ENCODE data around the gene ABRAXAS1. TPM values are rescaled to one million over a fixed set of nuclear protein-coding genes. Genes with fewer than 3 reads are reported as not detected.

Gene ABRAXAS1
- total RNA-seq, 2 experiments from 2014 or later, result 9.7 to 10.5 TPM

DNA sequence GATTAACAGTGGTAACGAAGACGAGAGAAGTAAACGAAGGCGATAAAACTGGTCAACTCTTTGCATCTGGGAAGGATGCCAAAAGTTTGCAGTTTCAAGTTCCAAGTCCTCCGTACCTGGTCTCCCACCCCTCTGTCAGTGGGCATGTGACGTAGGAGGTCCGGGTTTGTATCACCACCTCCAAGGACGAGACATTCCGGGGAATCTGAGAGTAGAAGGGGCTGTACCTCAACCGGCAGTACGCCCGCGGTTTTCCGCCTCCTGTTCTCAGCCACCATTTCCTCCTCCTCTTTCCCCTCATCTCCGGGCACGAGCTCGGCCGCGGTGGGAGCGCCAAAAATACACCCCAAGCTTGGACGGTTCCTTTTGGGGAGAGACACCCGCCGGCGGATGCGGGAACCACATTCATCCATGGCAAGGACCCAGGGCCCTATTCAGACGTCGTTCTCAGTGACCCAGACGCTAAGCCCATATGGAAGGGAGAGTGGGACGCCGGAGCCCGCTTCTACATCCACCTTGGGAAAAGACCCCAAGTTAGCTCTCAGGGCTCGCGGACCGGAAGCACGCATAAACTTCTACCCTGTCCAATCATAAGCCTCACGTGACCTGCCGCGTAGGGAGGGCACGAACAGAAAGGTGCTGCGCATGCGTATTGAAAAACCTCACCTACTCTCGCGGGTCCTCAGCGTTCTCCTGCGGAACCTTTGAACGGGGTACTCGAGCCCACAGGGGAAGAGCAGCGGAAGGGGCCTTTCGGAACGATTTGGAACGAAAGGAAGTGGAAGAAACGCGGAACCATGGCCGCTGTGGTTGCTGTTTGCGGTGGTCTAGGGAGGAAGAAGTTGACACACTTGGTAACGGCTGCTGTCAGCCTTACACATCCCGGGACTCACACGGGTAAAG is 29.4 kb downstream of the ABRAXAS1 start, which contains the start of the genes HELQ and MRPS18C:
Gene HELQ, minus strand, starts transcription at position 543 of the 903 bp plus-strand sequence. Its CDS starts 130 bp downstream, at position 413.
Gene MRPS18C, plus strand, starts transcription at position 778 of the 903 bp plus-strand sequence. Its CDS starts 20 bp downstream, at position 798.
- POLR2A ChIA-PET, result interaction anchor here (0.5 to 1.2 kb wide), 5 partner anchors 24 to 642 kb away, joined by 3 to 9 read pairs (median 3); partner anchors contain the start of gene COQ2
- CTCF ChIA-PET, result no interaction called here

DNA sequence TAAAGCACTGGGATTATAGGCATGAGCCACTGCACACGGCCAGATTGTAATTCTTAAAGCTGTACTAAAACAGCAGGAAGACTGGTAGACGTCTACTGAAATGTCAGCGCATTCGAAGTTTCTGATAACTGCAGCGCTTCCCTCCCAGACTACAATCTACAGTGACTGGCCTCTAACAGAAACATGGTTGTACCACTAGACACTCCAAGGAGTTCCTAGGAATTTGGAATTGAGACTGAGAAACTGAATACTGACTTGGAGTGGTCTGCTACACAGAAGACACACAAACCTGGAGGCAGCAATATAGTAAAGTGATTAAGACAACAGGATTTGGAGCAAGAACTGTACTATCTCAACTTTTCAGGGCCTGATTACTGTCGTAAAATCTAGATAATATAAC is 30.2 kb downstream of the ABRAXAS1 start:
- ChIA-PET CTCF (no interaction called here), POLR2A (no interaction called here)

DNA sequence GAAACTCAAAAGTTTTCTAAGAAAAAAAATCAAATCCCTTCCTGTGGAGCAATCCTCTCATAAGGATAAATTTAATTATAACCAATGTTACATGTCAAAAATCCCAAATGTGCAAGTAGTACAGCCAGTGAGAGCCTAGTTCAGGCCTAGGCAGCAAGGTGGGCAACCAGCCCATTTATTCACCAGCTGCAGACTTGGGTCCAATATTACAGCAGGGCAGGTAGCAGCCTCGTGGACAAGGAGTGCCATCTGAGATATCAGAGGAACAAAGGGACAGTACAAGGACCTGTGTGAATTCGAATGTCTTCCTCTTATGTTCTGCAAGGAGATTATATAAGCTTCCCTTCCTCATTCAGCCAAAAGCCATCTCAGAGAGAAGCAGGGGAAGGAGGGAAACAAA is 35.9 kb downstream of the ABRAXAS1 start:
- POLR2A ChIA-PET, result no interaction called here
- CTCF ChIA-PET, result no interaction called here

DNA sequence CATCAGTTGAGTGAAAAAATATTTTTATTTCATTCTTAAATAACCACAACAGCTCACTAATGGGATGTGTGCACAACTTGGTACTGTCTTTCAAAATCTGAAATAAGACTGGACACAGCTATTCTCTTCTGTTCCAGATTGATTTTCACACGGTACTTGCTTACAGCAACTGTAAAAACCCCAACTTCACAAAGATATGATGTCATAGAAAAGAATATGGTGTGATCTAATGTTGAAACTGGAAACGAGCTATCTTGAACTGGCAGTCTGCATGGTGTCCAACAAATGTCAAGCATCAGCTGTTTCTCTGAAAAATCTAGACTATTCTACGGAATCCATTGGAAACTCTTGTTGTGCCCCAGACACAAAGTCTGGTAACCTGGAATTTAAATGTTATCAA is 44.0 kb downstream of the ABRAXAS1 start:
- POLR2A ChIA-PET, result no interaction called here
- CTCF ChIA-PET, result no interaction called here

DNA sequence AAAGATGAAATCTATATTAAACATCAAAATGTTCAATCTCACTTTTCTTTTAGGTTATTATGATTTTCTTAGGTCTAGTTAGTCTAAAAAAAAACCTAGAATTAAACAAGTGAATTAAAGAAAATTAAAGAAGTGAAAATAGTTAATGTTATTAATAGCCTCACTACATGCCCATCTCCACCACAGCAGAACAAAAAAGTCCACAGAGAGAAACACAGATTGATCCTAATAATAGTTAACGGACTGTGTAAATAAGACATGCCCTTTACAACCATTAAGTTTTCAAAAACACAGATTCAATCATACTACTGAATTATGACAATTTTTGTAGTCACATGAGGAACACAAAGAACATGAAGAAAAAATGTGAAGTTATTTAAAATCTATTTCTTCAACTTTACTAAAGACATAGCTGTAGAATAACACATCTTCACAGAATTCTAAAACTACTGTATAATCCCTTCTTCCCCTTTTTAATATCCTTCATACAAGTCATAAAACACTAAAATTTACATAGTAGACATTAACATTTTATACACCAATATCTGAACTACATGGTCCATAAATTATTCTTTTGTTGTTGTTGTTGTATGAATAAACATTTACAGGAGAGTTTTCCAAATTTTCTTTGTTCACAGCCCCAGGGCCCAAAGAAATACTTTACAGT is 44.6 kb downstream of the ABRAXAS1 start:
- CTCF ChIA-PET, result no interaction called here
- POLR2A ChIA-PET, result no interaction called here

DNA sequence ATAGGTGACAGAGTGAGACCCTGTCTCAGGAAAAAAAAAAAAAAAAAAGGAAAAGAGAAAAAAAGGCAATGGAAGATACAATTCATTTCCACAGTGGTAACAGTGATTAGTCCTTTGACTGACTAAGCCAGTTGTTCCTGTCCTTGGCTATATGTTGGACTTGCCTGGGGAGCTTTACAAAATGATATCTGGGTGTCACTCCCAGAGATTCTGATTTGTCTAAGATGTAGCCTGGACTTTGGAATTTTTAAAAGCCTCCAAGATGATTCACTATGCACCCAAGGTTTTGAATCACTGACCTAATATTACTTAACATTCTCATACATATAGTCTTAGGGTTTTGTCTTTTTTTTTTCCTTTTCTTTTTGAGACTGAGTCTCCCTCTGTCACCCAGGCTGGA is 46.2 kb downstream of the ABRAXAS1 start:
- POLR2A ChIA-PET, result no interaction called here
- CTCF ChIA-PET, result no interaction called here

DNA sequence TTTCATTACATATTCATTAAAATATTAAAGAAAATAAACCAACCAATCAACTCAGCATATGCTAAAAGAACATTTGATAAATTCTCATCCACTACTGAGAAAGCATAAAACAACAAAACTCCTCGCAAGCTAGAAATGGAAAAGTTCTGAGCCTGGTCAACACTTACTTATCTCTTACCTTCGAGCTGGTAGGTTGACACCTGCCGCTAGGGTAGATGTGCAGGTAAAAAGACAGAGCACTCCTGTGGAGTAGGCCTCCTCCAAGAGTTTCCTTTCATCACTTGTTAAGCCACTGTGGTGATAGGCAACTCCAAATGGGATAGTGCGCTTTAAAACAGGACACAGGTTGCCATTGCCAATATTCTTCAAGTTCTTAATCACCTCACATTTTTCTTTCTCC is 48.2 kb downstream of the ABRAXAS1 start:
- POLR2A ChIA-PET, result no interaction called here
- CTCF ChIA-PET, result no interaction called here

DNA sequence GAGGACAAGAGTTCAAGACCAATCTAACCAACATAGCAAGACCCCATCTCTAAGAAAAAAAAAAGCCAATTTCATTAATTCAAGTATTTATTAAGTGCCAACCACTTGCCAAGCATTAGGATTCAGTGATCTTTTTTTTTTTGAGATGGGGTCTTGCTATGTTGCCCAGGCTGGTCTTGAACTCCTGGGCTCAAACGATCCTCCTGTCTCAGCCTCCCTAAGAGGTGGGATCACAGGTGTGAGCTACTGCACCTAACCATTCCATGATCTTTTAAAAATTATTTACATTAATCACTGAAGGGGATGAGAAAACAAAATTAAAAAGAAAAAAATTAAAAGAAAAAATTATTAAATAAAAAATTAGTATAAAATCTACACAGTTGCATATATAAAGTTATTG is 53.7 kb downstream of the ABRAXAS1 start:
- CTCF ChIA-PET, result no interaction called here
- POLR2A ChIA-PET, result no interaction called here

DNA sequence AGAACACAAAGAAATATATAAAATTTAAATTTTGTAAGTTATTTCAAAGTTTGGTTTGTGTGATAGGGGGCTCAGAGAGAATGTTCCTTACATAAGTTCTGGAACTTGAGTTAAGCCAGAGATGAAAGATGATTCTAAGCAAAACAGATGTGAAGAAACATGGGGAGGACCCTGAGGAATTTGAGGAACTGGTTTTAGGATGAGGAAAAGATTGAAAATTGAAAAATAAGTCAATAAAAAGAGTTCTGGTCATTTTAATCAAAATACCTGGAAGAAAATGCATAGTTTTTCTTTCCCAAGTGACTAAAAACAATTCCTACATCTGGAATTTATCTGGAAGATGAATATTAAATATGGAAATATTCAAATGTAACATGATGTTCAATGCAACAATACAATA is 66.7 kb downstream of the ABRAXAS1 start:
- POLR2A ChIA-PET, result no interaction called here
- CTCF ChIA-PET, result no interaction called here

DNA sequence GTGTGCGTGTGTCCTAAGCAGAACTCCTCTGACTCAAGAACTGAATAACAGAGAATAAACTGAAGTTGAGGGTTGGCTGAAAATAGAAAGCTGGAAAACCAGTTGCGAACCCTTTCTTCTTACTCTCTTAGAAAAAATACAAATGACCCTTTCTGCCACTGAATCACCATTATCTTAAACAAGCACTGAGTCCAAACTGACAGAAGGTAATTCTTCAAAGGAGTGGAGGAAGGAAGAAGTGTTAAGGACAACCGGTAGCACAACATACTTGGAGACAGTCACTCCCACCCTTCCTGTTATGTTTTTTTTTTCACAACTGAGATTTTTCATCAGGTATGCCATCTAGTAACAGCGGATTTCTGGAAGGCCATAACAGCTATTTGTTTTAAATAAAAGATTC is 67.3 kb downstream of the ABRAXAS1 start:
- CTCF ChIA-PET, result interaction anchor here (0.7 kb wide), 1 partner anchor 110 kb away, joined by 4 read pairs; no protein-coding TSS in a partner anchor
- POLR2A ChIA-PET, result no interaction called here

DNA sequence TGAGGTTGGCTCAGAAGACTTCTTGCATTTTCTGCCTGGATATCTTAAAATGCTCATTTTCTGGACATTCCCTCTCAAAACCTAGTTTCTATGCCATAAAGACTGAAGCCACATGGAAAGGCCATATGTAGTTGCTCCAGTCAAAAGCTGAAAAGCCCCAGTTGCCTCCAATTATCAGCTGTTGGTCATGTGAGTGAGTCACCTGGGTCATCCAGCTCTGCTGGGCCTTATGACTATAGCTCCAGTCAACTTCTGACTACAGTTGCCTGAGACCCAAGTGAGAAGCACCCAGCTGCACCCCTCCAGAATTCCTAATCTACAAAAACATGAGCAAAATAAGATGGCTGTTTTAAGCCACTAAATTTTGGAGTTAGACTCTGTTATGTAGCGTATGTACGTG is 71.2 kb downstream of the ABRAXAS1 start:
- ChIA-PET POLR2A (no interaction called here), CTCF (no interaction called here)

Other genes starting within 250 kb of the ABRAXAS1 start
- 10 to 100 TPM; 23.4 to 23.9 TPM for gene COQ2, start 200.3 kb downstream of the ABRAXAS1 start, total RNA-seq
- 1 to 10 TPM; 7.1 to 7.6 TPM for gene HPSE, start 150.3 kb downstream of the ABRAXAS1 start, total RNA-seq
- 10 to 100 TPM; 10.9 to 11.7 TPM for gene HELQ, start 29.3 kb downstream of the ABRAXAS1 start, total RNA-seq
- gene MRPS18C, start 29.0 kb downstream of the ABRAXAS1 start, total RNA-seq, result 10 to 100 TPM; 72.3 to 84.5 TPM
- gene GPAT3, start 51.0 kb upstream of the ABRAXAS1 start, total RNA-seq, result 1 to 10 TPM; 4.1 to 5.0 TPM